Upper lobe of left lung (tissue), 4 donors: ENCODE measurements around the gene B2M.

Experiments
- POLR2AphosphoS5 ChIP-seq, 2 donors: sonication (generic); formaldehyde crosslinking; IDR thresholded peaks; one replicate each; pipeline ENCODE4 v1.5.1; 2017; ENCODE audit warnings: antibody characterized with exemption in 2 of 2
- TF ChIP-seq, protein P1 (sequence below), 6 experiments: fragments of 450-650 bp in 4 of 6; fragments of 200-600 bp in 2 of 6; sonication (generic) in 2 of 6; IDR thresholded peaks; one replicate each; pipeline ENCODE4 v1.5.1; 2016 to 2019; ENCODE audit warnings: antibody characterized with exemption in 6 of 6

DNA sequence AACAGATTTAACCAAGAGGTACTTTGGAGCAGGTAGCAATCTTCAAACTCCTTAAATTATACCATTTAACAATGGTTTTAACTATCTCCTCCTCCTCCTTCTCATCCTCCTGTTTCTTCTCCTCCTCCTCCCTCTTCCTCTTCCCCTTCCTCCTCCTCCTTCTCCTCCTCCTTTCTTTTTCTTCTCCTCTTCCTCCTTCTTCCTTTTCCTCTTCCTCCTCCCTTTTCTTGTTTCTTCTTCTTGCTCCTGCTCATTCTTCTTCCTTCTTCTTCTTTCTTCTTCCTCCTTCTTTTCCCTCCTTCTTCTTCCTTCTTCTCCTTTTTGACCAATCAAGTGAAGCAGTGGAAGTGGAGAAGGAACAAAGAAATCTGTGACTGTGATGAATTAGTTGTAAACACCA is 14.3 kb upstream of the B2M start:
- TF ChIP-seq, protein P1, sequence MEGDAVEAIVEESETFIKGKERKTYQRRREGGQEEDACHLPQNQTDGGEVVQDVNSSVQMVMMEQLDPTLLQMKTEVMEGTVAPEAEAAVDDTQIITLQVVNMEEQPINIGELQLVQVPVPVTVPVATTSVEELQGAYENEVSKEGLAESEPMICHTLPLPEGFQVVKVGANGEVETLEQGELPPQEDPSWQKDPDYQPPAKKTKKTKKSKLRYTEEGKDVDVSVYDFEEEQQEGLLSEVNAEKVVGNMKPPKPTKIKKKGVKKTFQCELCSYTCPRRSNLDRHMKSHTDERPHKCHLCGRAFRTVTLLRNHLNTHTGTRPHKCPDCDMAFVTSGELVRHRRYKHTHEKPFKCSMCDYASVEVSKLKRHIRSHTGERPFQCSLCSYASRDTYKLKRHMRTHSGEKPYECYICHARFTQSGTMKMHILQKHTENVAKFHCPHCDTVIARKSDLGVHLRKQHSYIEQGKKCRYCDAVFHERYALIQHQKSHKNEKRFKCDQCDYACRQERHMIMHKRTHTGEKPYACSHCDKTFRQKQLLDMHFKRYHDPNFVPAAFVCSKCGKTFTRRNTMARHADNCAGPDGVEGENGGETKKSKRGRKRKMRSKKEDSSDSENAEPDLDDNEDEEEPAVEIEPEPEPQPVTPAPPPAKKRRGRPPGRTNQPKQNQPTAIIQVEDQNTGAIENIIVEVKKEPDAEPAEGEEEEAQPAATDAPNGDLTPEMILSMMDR (IDR thresholded peaks at IDR 0.05), result no peak
- TF ChIP-seq POLR2AphosphoS5 (IDR thresholded peaks at IDR 0.05), result no peak
